Measurements from ENCODE around the gene PIH1D2. TPM values are rescaled to one million over a fixed set of nuclear protein-coding genes. Genes with fewer than 3 reads are reported as not detected.
"Not testable (repeated sequence)": the region's sequence is repeated elsewhere in the genome, so short reads cannot be mapped to it uniquely, and the experiment has no call there.

PIH1D2 gene
- total RNA-seq, 1 donor from 2014 or later, result 1.6 TPM

DNA sequence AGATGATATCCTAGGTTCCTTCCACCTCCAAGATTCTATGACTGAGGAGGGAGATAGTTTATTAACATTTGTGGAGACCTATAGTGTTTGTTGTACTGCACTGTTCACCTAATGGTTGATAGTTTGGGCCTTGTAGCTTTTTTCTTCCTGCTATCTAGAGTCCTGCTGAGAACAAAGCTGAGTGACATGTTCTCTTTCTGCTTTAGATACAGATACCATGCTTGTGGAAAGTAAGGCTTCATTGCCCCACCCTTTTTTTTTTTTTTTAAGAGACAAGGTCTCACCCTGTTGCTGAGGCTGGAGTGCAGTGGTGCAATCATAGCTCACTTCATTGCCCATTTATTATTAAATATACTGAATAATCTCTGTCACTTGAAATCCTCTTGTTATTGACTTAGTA, 36.3 kb downstream of the PIH1D2 start:
- Histone ChIP-seq H3K36me3 (ENCODE audit: control insufficient read depth in 3 of 3, insufficient read depth in 3 of 3, low read length in 3 of 3) (peaks cover 15 to 39% (median 32%) of the 10 kb centered on the region in 3 donors), H3K4me1 (ENCODE audit: control insufficient read depth in 3 of 3, insufficient read depth in 3 of 3, low read length in 3 of 3) (peaks cover 4 to 5% (median 4%) of the 10 kb centered on the region in 3 donors), H3K4me3 (ENCODE audit: low read length in 3 of 3) (no peak overlapping the region), H3K9ac (ENCODE audit: low read depth in 1 of 3, low read length in 3 of 3) (no peak overlapping the region), H3K9me3 (ENCODE audit: control insufficient read depth in 3 of 3, low read length in 3 of 3) (no peaks in the 10 kb centered on the region), H3K27ac (ENCODE audit: low read depth, low read length) (no peak overlapping the region), H3K27me3 (ENCODE audit: control insufficient read depth in 3 of 3, insufficient read depth in 3 of 3, low read length in 3 of 3) (no peaks in the 10 kb centered on the region)

GRCh38 chr11:112033902-112034301, 39.9 kb downstream of the PIH1D2 start:
- Histone ChIP-seq H3K9ac (ENCODE audit: low read depth in 1 of 3, low read length in 3 of 3) (peak overlapping the region in 1 of 3 donors; percentile 14), H3K4me1 (ENCODE audit: control insufficient read depth in 3 of 3, insufficient read depth in 3 of 3, low read length in 3 of 3) (peaks cover 4 to 5% (median 4%) of the 10 kb centered on the region in 3 donors), H3K27me3 (ENCODE audit: control insufficient read depth in 3 of 3, insufficient read depth in 3 of 3, low read length in 3 of 3) (no peaks in the 10 kb centered on the region), H3K4me3 (ENCODE audit: low read length in 3 of 3) (no peak overlapping the region), H3K36me3 (ENCODE audit: control insufficient read depth in 3 of 3, insufficient read depth in 3 of 3, low read length in 3 of 3) (peaks cover 25 to 42% (median 42%) of the 10 kb centered on the region in 3 donors), H3K9me3 (ENCODE audit: control insufficient read depth in 3 of 3, low read length in 3 of 3) (no peaks in the 10 kb centered on the region), H3K27ac (ENCODE audit: low read depth, low read length) (peak overlapping the region; percentile 63)

- Histone ChIP-seq H3K4me3 (ENCODE audit: low read length in 3 of 3) (no peak overlapping the region), H3K9me3 (ENCODE audit: control insufficient read depth in 3 of 3, low read length in 3 of 3) (no peaks in the 10 kb centered on the region), H3K27ac (ENCODE audit: low read depth, low read length) (no peak overlapping the region), H3K4me1 (ENCODE audit: control insufficient read depth in 3 of 3, insufficient read depth in 3 of 3, low read length in 3 of 3) (peaks cover 8 to 12% (median 12%) of the 10 kb centered on the region in 3 donors), H3K27me3 (ENCODE audit: control insufficient read depth in 3 of 3, insufficient read depth in 3 of 3, low read length in 3 of 3) (no peaks in the 10 kb centered on the region), H3K9ac (ENCODE audit: low read depth in 1 of 3, low read length in 3 of 3) (no peak overlapping the region), H3K36me3 (ENCODE audit: control insufficient read depth in 3 of 3, insufficient read depth in 3 of 3, low read length in 3 of 3) (peaks cover 22 to 35% (median 35%) of the 10 kb centered on the region in 3 donors)
Measured at GRCh38 chr11:112029460-112029859, 44.4 kb downstream of the PIH1D2 start.

DNA sequence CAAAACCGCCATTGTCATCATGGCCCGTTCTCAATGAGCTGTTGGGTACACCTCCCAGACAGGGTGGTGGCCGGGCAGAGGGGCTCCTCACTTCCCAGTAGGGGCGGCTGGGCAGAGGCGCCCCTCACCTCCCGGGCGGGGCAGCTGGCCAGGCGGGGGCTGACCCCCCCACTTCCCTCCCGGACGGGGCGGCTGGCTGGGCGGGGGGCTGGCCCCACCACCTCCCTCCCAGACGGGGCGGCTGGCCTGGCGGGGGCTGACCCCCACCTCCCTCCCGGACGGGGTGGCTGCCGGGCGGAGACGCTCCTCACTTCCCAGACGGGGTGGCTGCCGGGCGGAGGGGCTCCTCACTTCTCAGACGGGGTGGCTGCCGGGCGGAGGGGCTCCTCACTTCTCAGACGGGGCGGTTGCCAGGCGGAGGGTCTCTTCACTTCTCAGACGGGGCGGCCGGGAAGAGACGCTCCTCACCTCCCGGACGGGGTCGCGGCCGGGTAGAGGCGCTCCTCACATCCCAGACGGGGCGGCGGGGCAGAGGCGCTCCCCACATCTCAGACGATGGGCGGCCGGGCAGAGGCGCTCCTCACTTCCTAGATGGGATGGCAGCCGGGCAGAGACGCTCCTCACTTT, 46.9 kb downstream of the PIH1D2 start:
- H3K9me3 ChIP-seq (ENCODE audit: control insufficient read depth in 3 of 3, low read length in 3 of 3); H3K4me3 ChIP-seq (ENCODE audit: low read length in 3 of 3); H3K27ac ChIP-seq (ENCODE audit: low read depth, low read length); H3K9ac ChIP-seq (ENCODE audit: low read depth in 1 of 3, low read length in 3 of 3); H3K27me3 ChIP-seq (ENCODE audit: control insufficient read depth in 3 of 3, insufficient read depth in 3 of 3, low read length in 3 of 3): not testable (repeated sequence)
- Histone ChIP-seq H3K4me1 (ENCODE audit: control insufficient read depth in 3 of 3, insufficient read depth in 3 of 3, low read length in 3 of 3) (peaks cover 8 to 15% (median 13%) of the 10 kb centered on the region in 3 donors), H3K36me3 (ENCODE audit: control insufficient read depth in 3 of 3, insufficient read depth in 3 of 3, low read length in 3 of 3) (peaks cover 17 to 29% (median 23%) of the 10 kb centered on the region in 3 donors)

DNA sequence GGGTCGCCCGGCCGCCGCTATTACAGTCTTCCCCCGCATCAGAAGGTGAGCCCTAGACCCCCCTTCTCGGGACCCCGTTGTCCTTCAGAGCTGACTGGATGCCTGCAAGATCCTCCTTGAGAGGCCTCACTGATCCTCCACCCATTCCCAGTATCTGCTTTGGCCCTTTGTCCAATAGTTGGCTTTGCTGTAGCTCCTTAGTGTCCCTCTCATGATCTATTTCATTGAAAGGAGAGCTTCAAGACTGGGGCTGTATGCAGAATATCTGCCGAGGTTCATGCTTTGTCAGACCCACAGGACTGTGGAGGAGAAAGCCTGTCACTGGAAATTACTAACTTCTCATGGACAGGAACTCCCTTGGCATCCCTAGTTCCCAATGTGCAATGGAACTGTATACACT, 48.1 kb downstream of the PIH1D2 start:
- peak overlapping the region; percentile 89 for H3K27ac ChIP-seq (ENCODE audit: low read depth, low read length)
- H3K36me3 ChIP-seq (ENCODE audit: control insufficient read depth in 3 of 3, insufficient read depth in 3 of 3, low read length in 3 of 3), result peaks cover 11 to 21% (median 21%) of the 10 kb centered on the region in 3 donors
- H3K9me3 ChIP-seq (ENCODE audit: control insufficient read depth in 3 of 3, low read length in 3 of 3), result no peaks in the 10 kb centered on the region
- peaks cover 8 to 15% (median 13%) of the 10 kb centered on the region in 3 donors for H3K4me1 ChIP-seq (ENCODE audit: control insufficient read depth in 3 of 3, insufficient read depth in 3 of 3, low read length in 3 of 3)
- H3K4me3 ChIP-seq (ENCODE audit: low read length in 3 of 3), result peak overlapping the region; percentile 85 to 99 (median 95)
- peak overlapping the region; percentile 96 to 99 (median 98) for H3K9ac ChIP-seq (ENCODE audit: low read depth in 1 of 3, low read length in 3 of 3)
- H3K27me3 ChIP-seq (ENCODE audit: control insufficient read depth in 3 of 3, insufficient read depth in 3 of 3, low read length in 3 of 3), result no peaks in the 10 kb centered on the region

DNA sequence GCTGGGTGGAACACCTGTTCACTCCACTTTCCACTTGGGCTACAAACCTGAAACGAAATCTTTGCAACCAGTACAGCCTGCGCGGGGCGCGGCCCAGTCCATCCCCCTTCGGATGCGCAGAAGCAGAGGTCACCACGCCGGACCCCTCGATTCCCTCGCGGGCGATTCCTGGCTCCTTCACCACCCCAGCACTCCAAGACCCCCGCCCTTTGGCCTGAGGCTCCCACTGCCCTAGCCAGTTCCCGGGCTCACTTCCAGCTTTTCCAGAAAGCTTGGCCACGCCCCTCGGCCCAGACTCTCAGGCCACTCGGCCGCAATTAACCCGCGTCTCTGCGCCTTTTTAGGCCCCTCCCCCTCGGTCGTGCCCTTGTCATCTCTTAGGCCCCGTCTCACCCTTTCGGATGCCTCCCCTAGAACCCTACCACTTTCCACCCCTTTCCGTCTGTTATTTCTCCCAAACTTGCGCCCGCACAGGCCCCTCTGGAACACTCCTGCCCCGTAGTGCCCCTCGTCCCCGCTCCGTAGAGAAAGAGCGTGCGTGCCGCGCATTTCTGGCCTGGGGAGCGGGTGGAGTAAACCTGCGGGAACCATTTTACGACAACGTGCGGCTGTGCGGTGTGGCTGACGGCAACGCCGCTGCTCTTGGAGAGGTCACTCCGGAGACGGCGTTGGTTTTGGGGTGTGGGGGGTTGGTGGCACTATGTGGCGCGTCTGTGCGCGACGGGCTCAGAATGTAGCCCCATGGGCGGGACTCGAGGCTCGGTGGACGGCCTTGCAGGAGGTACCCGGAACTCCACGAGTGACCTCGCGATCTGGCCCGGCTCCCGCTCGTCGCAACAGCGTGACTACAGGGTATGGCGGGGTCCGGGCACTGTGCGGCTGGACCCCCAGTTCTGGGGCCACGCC, 48.8 kb downstream of the PIH1D2 start, which contains the start of gene DLAT:
Gene DLAT (plus strand): TSS at position 636 of the 906 bp plus-strand sequence. CDS start 65 bp downstream, at position 701.
- H3K9ac ChIP-seq (ENCODE audit: low read depth in 1 of 3, low read length in 3 of 3), result peak within 1 kb of the TSS; percentile 96 to 99 (median 98)
- peak within 1 kb of the TSS; percentile 89 for H3K27ac ChIP-seq (ENCODE audit: low read depth, low read length)
- H3K4me3 ChIP-seq (ENCODE audit: low read length in 3 of 3), result peak within 1 kb of the TSS; percentile 85 to 99 (median 95)
- no peaks in the 10 kb centered on the region for H3K9me3 ChIP-seq (ENCODE audit: control insufficient read depth in 3 of 3, low read length in 3 of 3)
- H3K4me1 ChIP-seq (ENCODE audit: control insufficient read depth in 3 of 3, insufficient read depth in 3 of 3, low read length in 3 of 3), result peaks cover 8 to 15% (median 13%) of the 10 kb centered on the region in 3 donors
- H3K27me3 ChIP-seq (ENCODE audit: control insufficient read depth in 3 of 3, insufficient read depth in 3 of 3, low read length in 3 of 3), result no peaks in the 10 kb centered on the region
- peaks cover 11 to 17% (median 16%) of the 10 kb centered on the region in 3 donors for H3K36me3 ChIP-seq (ENCODE audit: control insufficient read depth in 3 of 3, insufficient read depth in 3 of 3, low read length in 3 of 3)

- Histone ChIP-seq H3K9me3 (ENCODE audit: control insufficient read depth in 3 of 3, low read length in 3 of 3) (no peaks in the 10 kb centered on the region), H3K27ac (ENCODE audit: low read depth, low read length) (peak overlapping the region; percentile 89), H3K4me1 (ENCODE audit: control insufficient read depth in 3 of 3, insufficient read depth in 3 of 3, low read length in 3 of 3) (peaks cover 8 to 15% (median 13%) of the 10 kb centered on the region in 3 donors), H3K36me3 (ENCODE audit: control insufficient read depth in 3 of 3, insufficient read depth in 3 of 3, low read length in 3 of 3) (peaks cover 12 to 16% (median 14%) of the 10 kb centered on the region in 3 donors), H3K9ac (ENCODE audit: low read depth in 1 of 3, low read length in 3 of 3) (peak overlapping the region; percentile 96 to 99 (median 98)), H3K27me3 (ENCODE audit: control insufficient read depth in 3 of 3, insufficient read depth in 3 of 3, low read length in 3 of 3) (no peaks in the 10 kb centered on the region), H3K4me3 (ENCODE audit: low read length in 3 of 3) (peak overlapping the region; percentile 85 to 99 (median 95))
Measured at GRCh38 chr11:112024178-112024772, 49.5 kb downstream of the PIH1D2 start.

- peaks cover 8 to 15% (median 13%) of the 10 kb centered on the region in 3 donors for H3K36me3 ChIP-seq (ENCODE audit: control insufficient read depth in 3 of 3, insufficient read depth in 3 of 3, low read length in 3 of 3)
- no peak overlapping the region for H3K9ac ChIP-seq (ENCODE audit: low read depth in 1 of 3, low read length in 3 of 3)
- no peak overlapping the region for H3K4me3 ChIP-seq (ENCODE audit: low read length in 3 of 3)
- H3K27me3 ChIP-seq (ENCODE audit: control insufficient read depth in 3 of 3, insufficient read depth in 3 of 3, low read length in 3 of 3), result no peaks in the 10 kb centered on the region
- H3K9me3 ChIP-seq (ENCODE audit: control insufficient read depth in 3 of 3, low read length in 3 of 3), result no peaks in the 10 kb centered on the region
- peaks cover 8 to 15% (median 13%) of the 10 kb centered on the region in 3 donors for H3K4me1 ChIP-seq (ENCODE audit: control insufficient read depth in 3 of 3, insufficient read depth in 3 of 3, low read length in 3 of 3)
- no peak overlapping the region for H3K27ac ChIP-seq (ENCODE audit: low read depth, low read length)
Measured at GRCh38 chr11:112023104-112023503, 50.7 kb downstream of the PIH1D2 start.

DNA sequence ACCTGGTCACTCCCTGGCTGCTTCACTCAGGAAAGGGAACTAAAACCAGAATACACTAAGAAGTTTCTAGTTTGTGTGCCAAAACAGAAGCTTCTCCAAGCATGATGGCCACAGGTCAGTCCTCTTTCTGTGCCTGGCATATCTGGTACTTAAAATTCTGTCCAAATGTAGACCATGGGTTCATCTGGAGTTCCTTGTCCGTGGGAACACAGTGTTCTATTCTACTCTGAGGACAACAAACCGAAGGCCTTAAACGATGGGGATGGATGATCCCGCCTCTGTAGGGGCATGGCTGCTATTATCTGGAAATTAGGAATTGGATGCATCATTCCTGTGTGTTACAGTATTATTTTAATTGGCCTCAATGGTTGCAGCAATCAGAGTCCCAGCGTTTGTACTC, 54.8 kb downstream of the PIH1D2 start:
- Histone ChIP-seq H3K4me3 (ENCODE audit: low read length in 3 of 3) (no peak overlapping the region), H3K27ac (ENCODE audit: low read depth, low read length) (no peak overlapping the region), H3K27me3 (ENCODE audit: control insufficient read depth in 3 of 3, insufficient read depth in 3 of 3, low read length in 3 of 3) (no peaks in the 10 kb centered on the region), H3K9ac (ENCODE audit: low read depth in 1 of 3, low read length in 3 of 3) (no peak overlapping the region), H3K36me3 (ENCODE audit: control insufficient read depth in 3 of 3, insufficient read depth in 3 of 3, low read length in 3 of 3) (peaks cover 8 to 20% (median 15%) of the 10 kb centered on the region in 3 donors), H3K9me3 (ENCODE audit: control insufficient read depth in 3 of 3, low read length in 3 of 3) (no peaks in the 10 kb centered on the region), H3K4me1 (ENCODE audit: control insufficient read depth in 3 of 3, insufficient read depth in 3 of 3, low read length in 3 of 3) (peaks cover under 1 to 6% (median 3%) of the 10 kb centered on the region in 3 donors)
